Left renal pelvis (tissue), 4 donors: ENCODE measurements around the gene YY1. TPM values are rescaled to one million over a fixed set of nuclear protein-coding genes. Genes with fewer than 3 reads are reported as not detected.
"Not testable (repeated sequence)": the region's sequence is repeated elsewhere in the genome, so short reads cannot be mapped to it uniquely, and the experiment has no call there.

Experiments
- DNase-seq, 4 donors: peaks; one replicate each; pipeline ENCODE4 v3.0.0-alpha.2; 2013; ENCODE audit warnings: low read depth in 4 of 4, low spot score in 3 of 4
- polyA plus RNA-seq, 4 donors: library from polyadenylated mRNA; unstranded; fragments of 120-200 nt; gene quantifications; one replicate each; pipeline ENCODE4 v1.2.1, GENCODE V29; 2013; ENCODE audit not compliant: insufficient read length in 4 of 4

The YY1 gene
- polyA plus RNA-seq, 4 donors = 121 to 159 (median 144) TPM

- no peak for DNase-seq
Observed at GRCh38 chr14:100282766-100283419, 43.9 kb downstream of the YY1 start.

- DNase-seq = not testable (repeated sequence)
Observed at GRCh38 chr14:100283436-100283835, 44.5 kb downstream of the YY1 start.

- no peak for DNase-seq
Observed at GRCh38 chr14:100283984-100284881, 45.3 kb downstream of the YY1 start.

- no peak for DNase-seq
Observed at GRCh38 chr14:100285021-100285912, 46.3 kb downstream of the YY1 start.

GRCh38 chr14:100285913-100286400 lies 47.0 kb downstream of the YY1 start:
- DNase-seq = no peak

GRCh38 chr14:100286484-100287191 lies 47.7 kb downstream of the YY1 start:
- DNase-seq = no peak

GRCh38 chr14:100287202-100287997 lies 48.5 kb downstream of the YY1 start:
- DNase-seq = no peak

- not testable (repeated sequence) for DNase-seq
Observed at GRCh38 chr14:100287998-100288295, 49.0 kb downstream of the YY1 start.

- DNase-seq = no peak
Observed at GRCh38 chr14:100288382-100289185, 49.6 kb downstream of the YY1 start.

- no peak for DNase-seq
Observed at GRCh38 chr14:100289916-100290606, 51.1 kb downstream of the YY1 start.

- DNase-seq = no peak
Observed at GRCh38 chr14:100290607-100291304, 51.8 kb downstream of the YY1 start.

GRCh38 chr14:100291305-100292075 lies 52.5 kb downstream of the YY1 start:
- no peak for DNase-seq

GRCh38 chr14:100292301-100292775 lies 53.4 kb downstream of the YY1 start:
- DNase-seq = no peak

GRCh38 chr14:100292776-100293461 lies 54.0 kb downstream of the YY1 start:
- no peak for DNase-seq

- DNase-seq = no peak
Observed at GRCh38 chr14:100293497-100294212, 54.7 kb downstream of the YY1 start.
